HG03025 (cell line): ENCODE results near the gene HNRNPLL.

ENCODE experiments used
- ATAC-seq: cut with Tn5 transposase; IDR thresholded peaks from one replicate; pipeline ENCODE4 v1.9.1; 2021; ENCODE audit warnings: mild to moderate bottlenecking, moderate library complexity; ENCODE audit not compliant: unreplicated experiment, low FRiP score

HNRNPLL gene

DNA sequence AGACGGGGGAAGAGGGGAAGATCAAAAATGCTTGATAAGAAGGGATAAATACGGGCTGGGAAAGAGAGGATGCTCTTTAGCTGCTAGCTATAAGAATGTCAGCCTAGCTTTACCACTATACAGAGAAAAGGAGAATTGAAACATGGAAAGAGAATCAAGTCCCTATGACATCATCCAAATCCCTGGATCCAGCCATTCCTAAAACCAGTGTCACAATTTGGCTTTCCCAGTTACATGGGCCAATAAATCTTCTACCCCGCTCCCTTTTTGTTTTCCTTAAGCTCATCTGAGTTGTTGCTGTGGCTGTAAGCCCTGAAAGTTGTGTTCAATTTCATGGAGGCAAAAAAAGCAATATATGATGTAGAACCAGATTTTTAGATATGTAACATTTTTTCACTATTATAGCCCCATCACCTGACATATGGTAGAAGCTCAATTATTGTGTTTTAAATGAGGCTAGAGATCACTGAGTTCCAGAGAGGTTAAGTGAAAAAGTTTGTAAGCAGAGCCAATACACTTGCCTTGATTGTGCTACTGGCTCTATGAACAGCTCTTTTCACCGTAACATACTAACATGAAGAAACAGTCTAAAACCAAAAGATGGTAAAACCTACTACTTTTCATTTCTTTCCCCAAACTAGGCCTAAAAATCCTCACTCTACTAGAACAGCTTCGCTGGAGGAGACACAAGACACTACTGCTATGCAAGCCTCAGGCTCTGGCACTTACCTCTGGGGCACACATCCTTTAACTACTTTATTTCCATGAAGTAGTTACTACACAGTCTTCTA lies 4.3 kb downstream of the HNRNPLL start:
- no peak for ATAC-seq

- no peak for ATAC-seq
These were observed 5.6 kb downstream of the HNRNPLL start for GRCh38 chr2:38597115-38597514.

- no peak for ATAC-seq
These were observed 6.5 kb downstream of the HNRNPLL start for GRCh38 chr2:38596229-38596628.

DNA sequence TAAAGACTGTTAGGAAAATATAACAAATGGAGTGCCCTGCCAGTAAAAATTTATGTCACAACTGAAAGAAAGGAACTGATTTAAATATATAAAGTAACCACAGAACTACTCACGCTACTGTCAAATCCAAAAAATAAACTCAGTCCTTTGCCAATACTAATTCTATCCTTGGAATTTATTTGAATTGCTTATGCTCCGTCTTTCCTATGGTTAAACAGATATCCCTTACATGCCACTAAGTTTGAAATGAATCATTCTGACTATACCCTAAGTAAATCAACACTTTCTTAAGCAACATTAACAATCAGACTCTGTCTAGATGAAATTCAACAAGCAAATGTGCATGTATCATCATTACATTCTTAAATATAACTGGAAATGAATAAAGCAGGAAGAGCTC lies 9.8 kb downstream of the HNRNPLL start:
- ATAC-seq: no peak

GRCh38 chr2:38591152-38591551 lies 11.6 kb downstream of the HNRNPLL start:
- ATAC-seq: no peak

DNA sequence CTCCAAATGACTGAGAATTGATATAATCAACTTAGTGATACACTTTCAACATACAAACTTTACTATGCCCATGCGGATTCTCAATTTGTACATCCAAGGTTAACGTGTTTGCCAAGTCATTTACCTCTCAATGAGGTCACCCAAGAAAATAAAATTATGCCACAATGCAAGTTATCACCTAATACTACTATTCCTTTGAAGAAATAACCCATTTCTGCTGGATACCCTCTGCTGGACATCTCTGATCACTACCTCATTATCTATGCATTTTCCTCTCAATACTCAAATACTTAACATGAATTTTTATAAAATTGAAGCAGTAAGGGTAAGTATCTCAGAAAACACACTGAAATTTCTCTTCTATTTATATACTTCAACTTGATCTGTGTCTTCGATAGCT lies 12.7 kb downstream of the HNRNPLL start:
- no peak for ATAC-seq

GRCh38 chr2:38586931-38587330 lies 15.8 kb downstream of the HNRNPLL start:
- no peak for ATAC-seq

- no peak for ATAC-seq
These were observed 17.8 kb downstream of the HNRNPLL start for GRCh38 chr2:38584881-38585280.

DNA sequence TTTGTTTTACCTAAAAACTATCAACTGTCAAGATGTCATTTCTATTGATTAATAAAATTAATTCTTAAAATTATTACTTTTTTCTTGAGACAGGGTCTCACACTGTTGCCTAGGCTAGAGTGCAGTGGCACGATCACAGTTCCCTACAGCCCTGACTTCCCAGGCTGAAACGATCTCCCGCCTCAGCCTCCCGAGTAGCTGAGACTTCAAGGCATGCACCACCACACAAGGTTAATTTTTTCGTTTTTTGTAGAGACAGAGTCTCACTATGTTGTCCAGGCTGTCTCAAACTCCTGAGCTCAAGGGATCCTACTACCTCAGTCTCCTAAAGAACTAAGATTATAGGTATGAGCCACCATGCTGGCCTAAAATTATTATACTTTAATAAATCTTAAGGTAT lies 18.7 kb downstream of the HNRNPLL start:
- ATAC-seq: no peak

- no peak for ATAC-seq
These were observed 19.2 kb downstream of the HNRNPLL start for GRCh38 chr2:38583524-38583923.

DNA sequence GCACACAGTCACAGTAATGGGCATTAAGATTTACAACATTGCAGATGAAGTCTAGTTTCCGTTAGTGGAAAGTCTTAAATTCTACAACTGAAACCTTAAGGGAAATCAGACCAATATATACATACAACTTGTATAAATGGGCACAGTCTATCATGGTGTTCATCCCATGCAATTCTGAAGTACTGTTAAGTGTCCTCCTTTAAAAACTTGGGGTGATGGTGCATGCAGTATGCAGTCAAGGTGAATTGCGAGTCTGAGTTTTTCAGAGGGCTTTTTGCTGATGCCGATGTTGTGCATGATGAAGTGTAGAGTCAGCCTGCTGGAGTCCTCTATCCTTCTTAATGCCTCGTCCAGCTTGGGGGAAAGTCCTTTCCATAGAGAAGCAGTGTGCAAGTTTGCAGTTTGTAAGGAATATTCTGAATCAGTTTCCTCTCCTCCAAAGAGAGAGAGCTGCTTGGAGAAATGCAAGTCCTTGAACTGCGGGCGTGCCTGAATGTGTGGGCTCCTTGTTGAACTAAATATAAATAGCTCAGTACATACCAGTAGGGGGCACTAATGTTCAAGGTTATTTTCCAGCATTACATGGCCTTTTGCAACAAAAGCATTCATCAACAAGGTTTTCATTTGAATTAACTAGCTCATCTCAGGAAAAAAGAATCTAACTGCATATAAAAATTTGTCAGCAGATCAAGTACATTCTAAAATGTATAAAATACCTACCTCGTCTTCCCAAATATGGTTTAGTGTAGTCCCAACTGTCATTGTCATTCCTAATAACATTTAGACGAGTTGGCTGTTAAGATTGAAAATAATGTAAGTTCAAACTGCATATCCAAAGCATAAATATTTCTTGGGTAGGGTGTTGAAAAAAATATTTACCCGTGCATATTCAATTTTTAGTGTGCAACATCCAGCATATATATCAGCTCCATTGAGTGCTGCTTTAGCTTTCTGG lies 21.3 kb downstream of the HNRNPLL start:
- no peak for ATAC-seq

DNA sequence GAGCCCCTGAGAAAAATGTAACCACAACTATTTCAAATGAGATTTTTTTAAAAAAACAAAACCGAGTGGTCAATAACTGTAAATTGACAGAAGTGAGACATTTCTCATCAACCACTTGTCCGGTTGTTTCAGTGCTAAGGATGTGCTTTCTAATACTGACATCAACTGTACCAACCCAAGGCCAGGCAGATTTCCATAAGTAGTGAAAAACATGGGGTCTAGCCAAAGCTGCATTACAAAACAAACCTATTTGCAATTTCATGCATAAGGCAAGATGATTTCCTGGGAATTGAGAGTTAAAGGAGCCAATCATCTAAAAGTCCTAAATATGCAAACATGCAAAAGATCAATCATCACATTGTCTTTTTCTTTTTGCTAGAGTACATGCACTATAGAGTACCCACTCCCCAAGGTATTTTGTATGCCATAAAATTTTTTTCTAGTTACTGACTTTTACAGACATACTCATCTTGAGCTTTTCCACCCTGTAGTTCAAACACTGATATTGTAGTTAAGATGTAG lies 22.6 kb downstream of the HNRNPLL start:
- no peak for ATAC-seq

DNA sequence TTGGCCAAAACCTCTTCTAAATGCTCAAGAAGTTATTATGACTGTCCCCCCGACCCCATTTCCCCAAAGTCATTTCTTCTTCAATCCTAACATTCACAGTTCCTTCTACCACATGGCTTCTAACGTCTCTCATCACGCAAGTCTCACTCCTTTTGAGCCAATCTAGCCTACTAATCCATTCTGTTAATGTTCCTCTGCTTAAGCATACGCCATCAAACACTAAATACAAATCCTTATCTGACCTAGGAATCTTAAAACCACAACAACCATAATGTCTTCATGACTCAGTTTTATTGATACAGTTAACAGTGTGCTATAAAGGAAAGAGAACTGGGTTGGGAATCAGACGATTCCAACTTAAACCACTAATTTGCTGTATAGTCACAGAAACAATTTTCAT lies 23.9 kb downstream of the HNRNPLL start:
- no peak for ATAC-seq

GRCh38 chr2:38574278-38574677 lies 28.4 kb downstream of the HNRNPLL start:
- no peak for ATAC-seq

DNA sequence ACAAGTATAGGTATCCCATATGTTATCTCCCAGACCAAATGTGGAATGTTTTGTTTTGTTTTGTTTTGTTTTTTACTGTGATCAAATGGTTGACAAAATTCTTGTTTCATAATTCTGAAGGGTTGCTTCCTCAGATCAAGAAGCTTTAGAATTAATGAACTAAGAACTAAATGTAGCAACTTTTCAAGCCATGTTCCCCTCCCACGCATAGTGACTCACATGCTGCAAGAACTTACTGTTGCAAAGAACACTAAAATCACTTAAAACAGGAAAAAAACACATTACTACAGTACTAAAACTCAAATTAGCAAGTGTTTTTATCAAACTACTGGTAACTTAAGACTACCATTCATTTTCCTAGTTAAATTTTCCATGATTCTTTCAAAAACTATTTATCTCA lies 30.6 kb downstream of the HNRNPLL start:
- no peak for ATAC-seq

DNA sequence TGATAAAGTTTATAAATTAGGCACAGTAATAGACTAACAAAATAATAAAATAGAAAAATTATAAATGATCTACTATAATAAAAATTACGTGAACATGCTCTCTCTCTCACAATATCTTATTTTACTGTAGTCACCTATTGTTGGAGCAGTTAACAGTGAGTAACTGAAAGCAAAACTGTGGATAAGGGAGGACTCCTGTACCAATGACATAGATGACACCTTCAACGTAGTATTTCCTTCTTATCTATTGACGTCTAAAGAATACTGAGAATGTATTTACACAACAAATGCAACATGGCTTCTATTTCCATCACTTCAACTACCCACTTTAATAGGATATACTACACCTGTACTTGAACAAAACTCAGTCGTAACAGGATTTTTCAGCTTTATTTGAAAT lies 31.5 kb downstream of the HNRNPLL start:
- ATAC-seq: no peak

- no peak for ATAC-seq
These were observed 33.8 kb downstream of the HNRNPLL start for GRCh38 chr2:38568724-38569436.

DNA sequence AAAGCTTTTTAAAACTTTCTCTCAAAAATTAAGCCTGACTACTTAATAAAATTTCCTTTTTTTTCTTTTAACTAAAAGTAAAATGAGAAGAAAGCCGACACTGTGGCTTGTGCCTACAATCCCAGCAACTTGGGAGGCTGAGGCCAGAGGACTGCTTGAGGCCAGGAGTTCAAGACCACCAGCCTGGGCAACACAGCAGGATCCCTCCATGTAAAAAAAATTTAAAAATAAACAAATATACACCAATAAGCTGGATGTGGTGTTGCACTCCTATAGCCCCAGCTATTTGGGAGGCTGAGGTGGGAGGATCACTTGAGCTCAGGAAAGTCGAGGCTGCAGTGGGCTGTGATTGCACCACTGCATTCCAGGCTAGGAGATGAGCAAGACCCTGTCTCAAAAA lies 37.4 kb downstream of the HNRNPLL start:
- ATAC-seq: no peak

DNA sequence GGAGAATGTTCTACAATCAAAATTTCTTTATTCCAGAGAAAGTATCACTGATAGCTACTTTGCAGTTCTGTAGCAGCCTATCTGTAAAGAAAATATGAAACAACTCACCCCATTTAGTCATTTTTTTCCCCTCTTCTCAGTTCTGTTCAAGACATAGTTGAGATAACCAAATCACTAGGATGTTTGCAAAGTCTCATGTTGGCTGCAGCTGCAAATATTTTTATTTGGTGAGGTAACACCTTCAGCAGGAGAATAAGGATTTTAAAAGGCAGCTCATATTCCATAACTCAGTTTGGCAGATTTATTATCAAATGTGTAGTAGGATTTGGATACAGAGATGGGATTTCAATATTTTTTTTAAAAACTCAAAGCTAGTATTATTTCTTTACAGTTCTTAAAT lies 41.0 kb downstream of the HNRNPLL start:
- no peak for ATAC-seq

DNA sequence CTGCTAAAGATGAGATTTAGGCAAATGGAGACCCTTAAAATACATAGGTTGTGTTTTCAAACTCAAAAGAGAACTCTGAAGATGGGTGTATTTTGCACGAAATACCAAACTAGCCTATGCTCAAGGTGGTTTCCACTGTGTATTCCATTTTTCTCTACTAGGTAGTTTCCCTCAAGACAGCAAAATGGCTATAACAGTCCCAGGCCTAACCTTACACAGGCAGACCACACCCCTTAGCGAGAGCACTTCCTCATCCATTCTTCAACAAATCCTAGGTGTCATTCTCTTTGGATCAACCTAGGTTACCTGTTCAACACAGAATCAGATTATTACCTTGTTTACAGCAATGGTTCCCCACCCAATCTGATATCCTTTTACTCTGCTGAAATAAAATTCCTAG lies 42.6 kb downstream of the HNRNPLL start:
- ATAC-seq: no peak

DNA sequence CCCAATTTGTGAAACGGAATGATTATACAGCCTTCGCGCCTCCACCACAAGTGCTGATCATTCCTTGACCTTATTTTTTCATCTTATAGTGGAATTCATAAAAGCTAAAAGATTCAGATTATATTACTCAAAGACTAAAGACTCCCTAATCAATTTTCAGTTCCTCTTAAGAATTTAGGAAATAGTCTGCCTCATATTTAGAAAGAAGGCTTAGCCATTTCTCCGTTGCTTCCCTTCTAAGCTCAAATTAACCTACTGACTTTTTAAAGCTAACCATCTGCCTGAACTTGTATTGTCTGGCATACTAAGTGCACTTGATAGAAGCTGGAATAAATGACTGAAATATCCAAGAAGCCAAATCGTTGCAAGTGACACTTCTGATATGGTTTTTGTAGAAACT lies 44.7 kb downstream of the HNRNPLL start:
- ATAC-seq: no peak
